ENCODE data around the gene CLPSL2.

Gene CLPSL2

GRCh38 chr6:35787266-35788218 is 11.1 kb downstream of the CLPSL2 start:
- no peak for DNase-seq (ENCODE audit: low read depth in 2 of 2)

GRCh38 chr6:35788423-35788982 is 12.1 kb downstream of the CLPSL2 start:
- no peak for DNase-seq (ENCODE audit: low read depth in 2 of 2)

DNA sequence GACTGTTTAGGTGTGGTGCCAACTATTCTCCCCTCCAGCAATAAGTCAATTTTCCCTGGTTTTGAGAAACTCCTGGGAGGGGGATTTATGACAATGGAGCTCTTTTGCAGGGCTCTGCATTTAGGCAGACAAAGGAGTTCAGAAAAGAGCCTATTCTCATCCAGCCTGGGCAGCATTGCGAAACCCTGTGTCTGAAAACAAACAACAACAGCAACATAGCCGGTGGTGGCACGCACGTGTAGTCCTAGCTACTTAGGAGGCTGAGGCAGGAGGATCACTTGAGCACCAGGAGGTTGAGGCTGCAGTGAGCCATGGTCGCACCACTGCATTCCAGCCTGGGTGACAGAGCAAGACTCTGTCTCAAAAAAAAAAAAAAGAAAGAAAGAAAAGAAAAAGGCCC is 14.3 kb downstream of the CLPSL2 start:
- no peak for DNase-seq (ENCODE audit: low read depth in 2 of 2)

GRCh38 chr6:35794536-35795452 is 18.4 kb downstream of the CLPSL2 start:
- no peak for DNase-seq (ENCODE audit: low read depth in 2 of 2)

- no peak for DNase-seq (ENCODE audit: low read depth in 2 of 2)
These were observed 19.2 kb downstream of the CLPSL2 start for GRCh38 chr6:35795453-35796071.

- no peak for DNase-seq (ENCODE audit: low read depth in 2 of 2)
These were observed 19.8 kb downstream of the CLPSL2 start for GRCh38 chr6:35796236-35796635.

- DNase-seq (ENCODE audit: low read depth in 2 of 2), result no peak
These were observed 21.6 kb downstream of the CLPSL2 start for GRCh38 chr6:35797837-35798526.

DNA sequence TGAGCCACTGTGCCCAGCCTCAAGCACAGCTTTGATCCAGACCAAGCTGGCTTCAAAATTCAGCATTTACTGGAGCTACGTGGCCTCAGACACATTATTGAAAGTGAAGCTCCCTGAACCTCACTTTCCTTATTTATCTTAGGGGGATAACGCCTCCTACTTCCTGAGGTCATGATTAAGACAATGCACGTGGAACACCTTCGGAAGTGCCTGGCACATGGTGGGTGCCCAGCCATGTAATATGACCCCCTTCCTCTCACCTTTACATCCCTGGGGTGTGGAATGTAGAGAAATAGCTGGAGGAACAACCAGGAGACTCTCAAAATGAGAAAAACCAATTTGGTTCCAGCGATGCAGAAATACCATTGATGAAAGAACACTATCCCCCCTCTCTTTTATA is 22.3 kb downstream of the CLPSL2 start:
- DNase-seq (ENCODE audit: low read depth in 2 of 2), result no peak

DNA sequence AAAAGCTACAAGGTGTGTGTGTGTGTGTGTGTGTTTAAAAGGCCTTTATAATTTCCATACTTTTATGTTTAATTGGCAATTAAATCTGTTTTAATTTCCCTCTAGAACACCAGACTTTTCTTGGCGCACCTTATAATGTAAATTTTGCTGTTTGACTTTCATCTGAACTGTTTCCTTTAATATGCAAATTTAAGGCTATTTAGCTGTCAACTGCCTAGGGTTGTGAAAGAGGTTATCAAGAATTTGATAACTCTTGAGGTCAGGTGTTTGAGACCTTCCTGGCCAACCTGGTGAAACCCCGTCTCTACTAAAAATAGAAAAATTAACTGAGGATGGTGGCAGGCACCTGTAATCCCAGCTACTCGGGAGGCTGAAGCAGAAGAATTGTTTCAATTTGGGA is 24.8 kb downstream of the CLPSL2 start:
- DNase-seq (ENCODE audit: low read depth in 2 of 2), result no peak

GRCh38 chr6:35804996-35805736 is 28.8 kb downstream of the CLPSL2 start, which contains the start of gene LHFPL5:
TSS of gene LHFPL5 (plus strand) at chr6:35805352. CDS start at chr6:35805671, 319 bp downstream.
- peak in 1 of 2 donors; percentile 20 for DNase-seq (ENCODE audit: low read depth in 2 of 2)

GRCh38 chr6:35808688-35809087 is 32.3 kb downstream of the CLPSL2 start:
- no peak for DNase-seq (ENCODE audit: low read depth in 2 of 2)

- no peak for DNase-seq (ENCODE audit: low read depth in 2 of 2)
These were observed 33.4 kb downstream of the CLPSL2 start for GRCh38 chr6:35809809-35810208.

DNA sequence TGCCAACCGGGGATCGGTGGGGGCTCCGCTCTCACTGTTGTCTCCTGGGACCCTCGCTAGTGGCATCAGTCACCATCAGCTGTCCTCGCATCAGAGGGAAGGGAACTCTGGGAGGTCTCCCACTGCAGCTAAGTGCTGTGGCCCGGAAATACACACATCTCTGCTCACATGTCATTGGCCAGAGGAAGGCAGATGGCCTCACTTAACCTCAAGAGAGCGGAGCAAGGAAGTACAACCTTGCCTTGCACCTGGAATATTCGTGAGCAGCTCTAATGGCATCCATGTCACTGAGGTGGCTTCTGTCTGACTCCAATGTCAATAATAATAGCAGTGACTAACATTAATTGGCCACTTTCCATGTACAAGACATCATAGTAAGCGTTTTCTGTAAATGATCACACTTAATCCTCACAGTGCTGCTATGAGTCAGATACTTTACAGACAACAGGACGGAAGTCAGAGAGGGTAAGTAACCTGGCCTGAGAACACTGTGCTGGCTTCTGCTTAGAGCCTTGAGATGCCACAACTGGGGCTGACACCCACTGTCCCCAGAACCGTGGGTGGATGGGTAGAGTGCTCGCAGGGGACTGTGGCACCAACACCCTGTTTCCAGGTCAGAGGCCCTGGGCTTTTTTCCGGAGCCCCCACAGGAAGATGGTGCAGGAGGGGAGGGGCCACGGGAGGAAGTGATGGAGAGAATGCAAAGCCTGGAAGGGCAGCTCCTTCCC is 34.7 kb downstream of the CLPSL2 start:
- no peak for DNase-seq (ENCODE audit: low read depth in 2 of 2)

GRCh38 chr6:35811699-35811995 is 35.2 kb downstream of the CLPSL2 start:
- DNase-seq (ENCODE audit: low read depth in 2 of 2), result no peak

DNA sequence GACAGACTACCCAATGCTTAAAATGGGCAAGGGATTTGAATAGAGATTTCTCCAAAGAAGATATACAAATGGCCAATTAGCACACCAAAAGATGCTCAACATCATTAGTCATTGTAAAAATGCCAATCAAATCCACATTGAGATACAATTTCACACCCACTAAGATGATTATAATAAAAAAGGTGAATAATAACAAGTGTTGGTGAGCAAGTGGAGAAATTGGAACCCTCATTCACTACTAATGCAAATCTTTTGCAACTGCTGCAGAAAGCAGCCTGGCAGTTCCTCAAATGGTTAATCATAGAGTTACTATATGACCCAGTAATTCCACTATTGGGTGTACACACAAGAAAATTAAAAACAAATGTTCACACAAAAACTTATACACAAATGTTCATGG is 41.1 kb downstream of the CLPSL2 start:
- DNase-seq (ENCODE audit: low read depth in 2 of 2), result no peak

GRCh38 chr6:35823601-35824000 is 47.2 kb downstream of the CLPSL2 start:
- no peak for DNase-seq (ENCODE audit: low read depth in 2 of 2)

DNA sequence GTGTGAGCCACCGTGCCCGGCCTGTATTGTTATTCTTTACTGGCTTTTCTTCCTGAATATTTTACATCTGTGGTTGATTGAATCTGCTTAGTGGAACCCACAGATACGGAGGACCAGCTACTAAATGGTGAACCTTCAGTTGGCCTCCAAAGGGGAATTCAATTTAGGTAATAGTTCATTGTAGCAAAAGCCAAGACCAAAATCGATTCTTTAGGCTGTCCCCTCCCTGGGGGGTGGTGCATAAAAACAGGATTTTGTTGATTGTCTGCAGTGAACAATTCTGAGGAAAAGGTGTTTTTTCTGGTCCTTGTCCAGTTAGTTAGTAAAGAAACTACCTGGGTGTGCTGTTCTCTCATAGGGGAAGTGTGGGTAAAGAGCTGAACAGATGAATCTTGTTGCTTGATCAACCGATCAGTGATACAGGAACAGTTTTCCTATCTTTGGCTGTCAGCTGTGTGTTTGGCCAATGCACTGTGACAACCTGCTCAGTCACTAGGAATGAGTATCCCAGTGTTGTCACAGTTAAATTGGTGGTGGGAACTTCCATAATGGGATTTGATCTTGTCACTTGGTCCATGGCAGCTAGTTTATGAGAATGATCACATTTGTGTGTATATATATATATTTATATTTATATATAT is 48.3 kb downstream of the CLPSL2 start:
- no peak for DNase-seq (ENCODE audit: low read depth in 2 of 2)
